GM23248 (cell line): ENCODE data around the gene NRP2. TPM values are rescaled to one million over a fixed set of nuclear protein-coding genes. Genes with fewer than 3 reads are reported as not detected.

Source experiments
- DNase-seq: peaks from one replicate; pipeline ENCODE4 v3.0.0-alpha.2; 2015
- H2AFZ ChIP-seq: fragments of 200-600 bp; sonication (generic); 2 replicates; pipeline ENCODE4 v1.6.1; 2016; ENCODE audit warnings: antibody characterized with exemption
- H3F3A ChIP-seq: fragments of 200-600 bp; sonication (generic); 2 replicates; pipeline ENCODE4 v1.6.1; 2016; ENCODE audit warnings: mild to moderate bottlenecking, antibody characterized with exemption, mixed run types; ENCODE audit not compliant: insufficient read depth
- H3K27ac ChIP-seq: fragments of 200-600 bp; sonication (generic); 2 replicates; pipeline ENCODE4 v1.5.1; 2016; ENCODE audit warnings: mild to moderate bottlenecking
- H3K27me3 ChIP-seq: fragments of 200-600 bp; sonication (generic); replicated peaks from 2 replicates; pipeline ENCODE4 v1.6.1; 2016; ENCODE audit warnings: mild to moderate bottlenecking; ENCODE audit not compliant: insufficient read depth
- H3K36me3 ChIP-seq: fragments of 200-600 bp; sonication (generic); 2 replicates; pipeline ENCODE4 v1.6.1; 2016; ENCODE audit warnings: low read depth, mild to moderate bottlenecking
- H3K4me1 ChIP-seq: fragments of 200-600 bp; sonication (generic); 2 replicates; pipeline ENCODE4 v1.6.1; 2016; ENCODE audit warnings: mild to moderate bottlenecking; ENCODE audit not compliant: insufficient read depth
- H3K4me2 ChIP-seq: fragments of 200-600 bp; sonication (generic); one replicate; pipeline ENCODE4 v1.6.1; 2016; ENCODE audit warnings: mild to moderate bottlenecking; ENCODE audit not compliant: unreplicated experiment
- H3K4me3 ChIP-seq: fragments of 200-600 bp; sonication (generic); 2 replicates; pipeline ENCODE4 v1.5.1; 2016; ENCODE audit warnings: mild to moderate bottlenecking
- H3K79me2 ChIP-seq: fragments of 200-600 bp; sonication (generic); 2 replicates; pipeline ENCODE4 v1.6.1; 2016; ENCODE audit warnings: mild to moderate bottlenecking; ENCODE audit not compliant: insufficient read depth
- H3K9ac ChIP-seq: fragments of 200-600 bp; sonication (generic); 2 replicates; pipeline ENCODE4 v1.6.1; 2016; ENCODE audit warnings: mild to moderate bottlenecking
- H3K9me2 ChIP-seq: fragments of 200-600 bp; sonication (generic); 2 replicates; pipeline ENCODE4 v1.6.1; 2016; ENCODE audit warnings: mixed run types, mild to moderate bottlenecking, moderate library complexity; ENCODE audit not compliant: insufficient read depth
- H3K9me3 ChIP-seq: fragments of 200-600 bp; sonication (generic); one replicate; pipeline ENCODE4 v1.6.1; 2017; ENCODE audit warnings: low read depth
- H4K20me1 ChIP-seq: fragments of 200-600 bp; sonication (generic); 2 replicates; pipeline ENCODE4 v1.6.0; 2016; ENCODE audit not compliant: insufficient read depth
- EZH2 ChIP-seq: fragments of 200-600 bp; sonication (generic); IDR thresholded peaks from 2 replicates; pipeline ENCODE4 v1.6.1; 2018; ENCODE audit warnings: antibody characterized with exemption, mild to moderate bottlenecking; ENCODE audit not compliant: insufficient read depth, poor library complexity, severe bottlenecking
- EZH2phosphoT487 ChIP-seq: fragments of 200-600 bp; sonication (generic); IDR thresholded peaks from 2 replicates; pipeline ENCODE4 v1.6.1; 2018; ENCODE audit warnings: antibody characterized with exemption, moderate library complexity, mild to moderate bottlenecking, low read depth; ENCODE audit not compliant: insufficient read depth
- WGBS, 2 experiments: methylation state at CpG; one replicate each; pipeline ENCODE4 v1.1.6; 2015 to 2017; ENCODE audit warnings: low lambda C conversion rate in 2 of 2, low coverage in 1 of 2; ENCODE audit errors: missing lambda C conversion rate in 2 of 2; 5-methylcytosine and 5-hydroxymethylcytosine counted together
- in situ Hi-C: fragments of 300-500 bp; cut with MboI; formaldehyde crosslinking; loops from 2 replicates; pipeline ENCODE4 v1.15.0; 2020
- polyA plus RNA-seq: library from polyadenylated mRNA; unstranded; fragments of >200 nt; fragmentation: Nextera tagmentation; extraction: Ambion mirVana; gene quantifications from 2 replicates; pipeline ENCODE4 v1.2.1, GENCODE V29; 2016
- total RNA-seq: library from RNA; depleted of rRNA; stranded (reverse); fragments of >200 nt; shearing (Covaris generic); gene quantifications from 2 replicates; pipeline ENCODE4 v1.2.3, GENCODE V29; 2014; rRNA removed

Gene NRP2
- 9.0 and 36.7 TPM in 2 replicates for total RNA-seq
- 5.6 and 6.9 TPM in 2 replicates for polyA plus RNA-seq

GRCh38 chr2:205682239-205682970 is at the start of gene NRP2:
Gene NRP2 (plus strand): TSS chr2:205682501. CDS start chr2:205683291, 790 bp downstream.
- no peaks in the 10 kb centered on the region for H3K9me3 ChIP-seq
- H3K4me3 ChIP-seq = peak within 1 kb of the TSS; percentile 81
- H3K4me2 ChIP-seq = peak within 1 kb of the TSS; percentile 84
- H3K27me3 ChIP-seq = no peaks in the 10 kb centered on the region
- DNase-seq = peak; percentile 91
- no peaks in the 10 kb centered on the region for H3K36me3 ChIP-seq
- H3K27ac ChIP-seq = peak within 1 kb of the TSS; percentile 51
- no peaks in the 10 kb centered on the region for H4K20me1 ChIP-seq
- in situ Hi-C loops = no loop called here
- 1% methylated on average over 52 to 61 of the region's 71 CpGs for WGBS, 2 experiments
- H3K4me1 ChIP-seq = peaks cover 24% of the 10 kb centered on the region
- no peaks in the 10 kb centered on the region for H3K9me2 ChIP-seq
- H2AFZ ChIP-seq = peak within 1 kb of the TSS; percentile 91
- TF ChIP-seq EZH2phosphoT487 = no peak
- no peak for TF ChIP-seq EZH2
- H3F3A ChIP-seq = peaks cover 18% of the 10 kb centered on the region
- peak within 1 kb of the TSS; percentile 75 for H3K9ac ChIP-seq
- H3K79me2 ChIP-seq = no peaks in the 10 kb centered on the region

GRCh38 chr2:205633994-205634393 is 48.3 kb upstream of the NRP2 start:
- Histone ChIP-seq H3K4me2 (no peak overlapping the region), H3K9ac (no peak overlapping the region), H2AFZ (no peak overlapping the region), H3K27ac (no peak overlapping the region), H3K9me3 (no peaks in the 10 kb centered on the region), H3K4me1 (peaks cover 5% of the 10 kb centered on the region), H4K20me1 (no peaks in the 10 kb centered on the region), H3K4me3 (no peak overlapping the region), H3K79me2 (no peaks in the 10 kb centered on the region), H3F3A (peaks cover 8% of the 10 kb centered on the region; the same call in 1 of the 2 replicates), H3K36me3 (no peaks in the 10 kb centered on the region), H3K9me2 (no peaks in the 10 kb centered on the region), H3K27me3 (no peaks in the 10 kb centered on the region)
- in situ Hi-C loops = no loop called here
- TF ChIP-seq EZH2 = no peak
- no peak for TF ChIP-seq EZH2phosphoT487
- DNase-seq = peak; percentile 68
- WGBS, 2 experiments = 8 to 19% methylated on average over 1 of the region's 1 CpG

- no peaks in the 10 kb centered on the region for H3K27me3 ChIP-seq
- no peaks in the 10 kb centered on the region for H3K9me2 ChIP-seq
- in situ Hi-C loops = no loop called here
- H3K79me2 ChIP-seq = no peaks in the 10 kb centered on the region
- H3K9ac ChIP-seq = no peak overlapping the region
- peaks cover 5% of the 10 kb centered on the region for H3K4me1 ChIP-seq
- no peak overlapping the region for H2AFZ ChIP-seq
- peaks cover 8% of the 10 kb centered on the region; the same call in 1 of the 2 replicates for H3F3A ChIP-seq
- 49 to 50% methylated on average over 7 of the region's 7 CpGs for WGBS, 2 experiments
- H3K4me2 ChIP-seq = no peak overlapping the region
- H3K9me3 ChIP-seq = no peaks in the 10 kb centered on the region
- TF ChIP-seq EZH2 (no peak), EZH2phosphoT487 (no peak)
- no peaks in the 10 kb centered on the region for H3K36me3 ChIP-seq
- DNase-seq = peak; percentile 10
- no peak overlapping the region for H3K4me3 ChIP-seq
- no peak overlapping the region for H3K27ac ChIP-seq
- H4K20me1 ChIP-seq = no peaks in the 10 kb centered on the region
Measured at GRCh38 chr2:205636549-205637319, 45.6 kb upstream of the NRP2 start.

GRCh38 chr2:205637320-205637602 is 45.0 kb upstream of the NRP2 start:
- Histone ChIP-seq H2AFZ (no peak overlapping the region), H3K27me3 (no peaks in the 10 kb centered on the region), H3F3A (peaks cover 8% of the 10 kb centered on the region; the same call in 1 of the 2 replicates), H3K27ac (no peak overlapping the region), H3K4me2 (no peak overlapping the region), H3K36me3 (no peaks in the 10 kb centered on the region), H3K9me3 (no peaks in the 10 kb centered on the region), H3K4me1 (peaks cover 5% of the 10 kb centered on the region), H3K9me2 (no peaks in the 10 kb centered on the region), H3K4me3 (no peak overlapping the region), H4K20me1 (no peaks in the 10 kb centered on the region), H3K79me2 (no peaks in the 10 kb centered on the region), H3K9ac (no peak overlapping the region)
- no peak for TF ChIP-seq EZH2
- no peak for TF ChIP-seq EZH2phosphoT487
- in situ Hi-C loops = no loop called here
- DNase-seq = peak; percentile 49
